NCI-H510A (cell line): ENCODE results near the gene KRT4.

Source experiments
- DNase-seq: peaks from one replicate; lab custom pipeline; 2025; lab: John Stamatoyannopoulos, UW

KRT4 gene

GRCh38 chr12:52836491-52837412 is 22.8 kb upstream of the KRT4 start:
- DNase-seq = no peak

DNA sequence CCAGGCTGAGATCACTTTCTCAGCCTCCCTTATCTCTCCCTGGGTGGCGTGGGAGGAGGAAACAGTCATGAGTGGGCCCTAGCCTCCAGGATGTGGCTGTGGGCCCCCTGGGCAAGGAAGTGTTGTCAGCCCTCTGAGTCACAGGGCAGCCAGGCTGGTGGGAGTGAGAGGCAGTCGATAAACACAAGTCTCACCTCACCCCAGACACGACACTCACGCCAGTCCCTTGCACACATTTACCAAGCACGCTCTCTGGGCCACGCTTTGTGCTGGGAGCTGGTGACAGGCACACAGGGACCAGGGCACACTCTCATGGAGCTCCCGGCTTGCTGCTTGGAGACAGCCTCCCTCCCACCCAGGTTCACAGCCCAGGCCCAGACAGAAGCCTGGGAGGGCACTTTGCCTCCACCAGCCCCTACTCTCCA is 22.1 kb upstream of the KRT4 start:
- DNase-seq = no peak

DNA sequence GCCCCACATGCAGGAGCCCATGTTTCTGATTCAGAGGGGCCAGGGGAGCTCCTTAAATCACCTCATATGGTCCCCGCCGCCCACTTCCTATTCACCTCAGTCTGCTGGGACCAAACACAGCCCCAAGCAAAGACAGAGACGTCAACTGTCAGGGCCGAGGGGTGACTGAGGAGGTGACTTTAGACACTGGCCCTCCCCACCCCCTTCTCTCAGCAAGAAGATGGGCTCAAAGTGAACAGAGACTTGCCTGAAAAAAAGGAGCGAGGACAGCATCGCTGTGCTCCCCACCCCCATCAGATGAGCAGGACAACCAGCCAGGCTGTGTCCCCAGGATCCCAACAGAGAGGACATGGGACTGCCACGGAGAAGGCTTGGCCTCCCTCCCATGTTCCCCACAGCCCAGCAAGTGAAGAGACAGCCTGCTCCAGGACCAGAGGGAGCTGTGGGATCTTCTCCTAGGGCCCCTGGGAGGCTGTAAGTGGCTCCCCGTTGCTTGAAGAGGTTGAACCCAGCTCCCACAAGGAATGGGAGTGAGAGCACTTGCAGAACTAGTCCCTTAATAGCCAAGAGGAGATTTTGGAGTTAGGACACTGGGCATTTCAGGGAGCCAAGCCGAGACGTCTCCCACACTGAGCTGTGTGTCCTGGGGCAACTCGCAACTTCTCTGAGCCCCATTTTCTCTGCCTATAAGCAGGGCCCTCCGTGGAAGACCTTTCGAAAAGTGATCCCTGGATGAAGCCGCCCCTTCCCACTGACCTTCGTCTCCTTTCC is 21.5 kb upstream of the KRT4 start:
- no peak for DNase-seq

- no peak for DNase-seq
Measured at GRCh38 chr12:52834727-52835001, 20.7 kb upstream of the KRT4 start.

DNA sequence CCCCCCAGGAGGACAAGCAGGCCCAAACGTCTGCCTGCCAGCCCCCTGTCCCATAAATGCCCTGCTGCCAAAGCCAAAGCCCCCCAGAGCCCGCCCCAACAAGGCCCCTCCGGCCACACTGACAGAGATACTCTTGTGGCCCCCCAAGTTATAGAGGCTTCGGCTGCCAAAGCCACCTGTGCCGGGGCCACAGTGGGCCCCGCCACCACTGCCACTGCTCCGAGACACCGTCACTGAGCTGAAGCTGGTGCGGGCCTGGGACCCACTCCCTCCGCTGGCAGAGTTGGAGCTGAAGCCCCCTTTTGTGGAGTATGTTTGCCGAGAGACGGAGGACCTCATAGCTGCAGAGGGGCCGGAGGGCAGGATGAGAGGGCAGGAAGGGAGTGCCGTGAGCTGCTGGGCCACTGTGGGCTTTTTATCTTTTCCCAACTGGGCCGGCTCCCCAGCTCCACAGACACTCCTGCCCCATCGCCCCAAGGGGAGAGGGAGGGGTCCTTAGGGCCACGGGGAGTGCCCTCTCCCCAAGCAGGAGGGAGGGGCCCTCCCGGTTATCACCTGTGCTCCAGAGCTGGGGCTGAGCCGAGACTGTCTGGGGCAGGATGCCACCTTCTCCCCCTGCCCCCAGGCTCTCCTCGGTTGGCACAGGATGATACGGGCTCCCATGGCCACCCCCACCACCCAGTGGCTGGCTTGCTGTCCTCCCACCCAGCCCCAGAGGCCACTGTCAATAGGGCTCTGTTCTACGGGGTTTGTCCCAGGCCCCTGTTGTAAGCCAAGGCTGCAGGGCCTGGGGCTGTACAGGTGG is 20.2 kb upstream of the KRT4 start, which contains the start of gene KRT79:
Gene KRT79 (minus strand): TSS at position 390 of the 805 bp plus-strand sequence. CDS start 51 bp downstream, at position 339.
- no peak for DNase-seq

GRCh38 chr12:52832985-52833905 is 19.3 kb upstream of the KRT4 start:
- no peak for DNase-seq

DNA sequence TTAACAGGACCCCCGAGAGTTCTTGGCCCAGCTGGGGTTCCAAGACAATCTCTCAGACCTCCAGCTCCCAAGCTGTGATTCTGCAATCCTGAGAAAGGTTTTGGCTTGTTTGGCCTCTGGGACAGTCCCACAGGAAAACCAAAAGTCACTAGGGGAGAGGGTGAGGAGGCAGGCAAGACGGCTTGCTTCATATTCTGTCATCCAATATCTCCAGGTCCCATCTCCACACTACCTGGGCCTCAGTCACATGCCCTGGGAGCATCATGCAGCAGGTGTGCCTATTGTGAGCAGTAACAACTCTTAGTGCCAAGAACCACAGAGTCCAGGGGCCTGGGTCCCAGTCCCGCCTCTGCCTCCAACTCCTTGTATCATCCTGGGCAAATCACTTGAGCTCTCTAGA is 18.5 kb upstream of the KRT4 start:
- DNase-seq = no peak

DNA sequence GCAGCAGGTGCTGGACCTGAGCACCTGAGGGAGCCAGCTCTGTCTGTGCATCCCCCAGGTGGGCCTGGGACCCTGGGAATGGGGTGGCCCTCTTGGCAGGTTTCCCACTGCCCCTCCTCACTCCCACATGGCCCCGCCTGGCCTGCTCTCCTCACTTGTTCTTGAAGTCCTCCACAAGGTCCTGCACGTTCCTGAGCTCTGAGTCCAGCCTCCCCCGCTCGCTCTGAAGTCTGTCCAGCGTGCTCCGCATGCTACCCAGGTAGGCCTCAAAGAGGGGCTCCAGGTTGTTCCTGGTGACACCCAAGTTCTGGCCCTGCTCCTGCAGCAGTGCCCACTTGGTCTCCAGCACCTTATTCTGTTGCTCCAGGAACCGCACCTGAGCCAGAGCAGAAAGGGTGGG is 17.3 kb upstream of the KRT4 start:
- DNase-seq = no peak

- no peak for DNase-seq
Measured at GRCh38 chr12:52829986-52830770, 16.3 kb upstream of the KRT4 start.

GRCh38 chr12:52828591-52829021 is 14.7 kb upstream of the KRT4 start:
- DNase-seq = no peak

DNA sequence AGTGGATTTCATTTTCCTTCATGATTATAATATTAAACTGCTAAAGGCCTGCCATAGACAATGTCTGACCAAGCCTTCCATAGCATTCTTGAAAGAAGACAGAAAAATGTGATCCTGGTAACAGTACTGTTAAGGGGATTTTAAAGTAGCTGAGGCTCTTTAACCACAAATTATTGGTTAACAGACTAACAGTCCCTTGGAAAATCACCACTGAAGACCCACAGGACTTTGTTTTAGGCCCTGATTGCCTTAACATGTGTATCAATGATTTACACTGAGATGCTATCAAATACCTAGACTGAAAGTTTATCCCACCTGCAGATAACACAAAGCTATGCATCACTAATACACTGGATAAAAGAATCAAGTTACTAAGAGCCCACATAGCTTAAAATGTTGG is 14.2 kb upstream of the KRT4 start:
- DNase-seq = no peak

DNA sequence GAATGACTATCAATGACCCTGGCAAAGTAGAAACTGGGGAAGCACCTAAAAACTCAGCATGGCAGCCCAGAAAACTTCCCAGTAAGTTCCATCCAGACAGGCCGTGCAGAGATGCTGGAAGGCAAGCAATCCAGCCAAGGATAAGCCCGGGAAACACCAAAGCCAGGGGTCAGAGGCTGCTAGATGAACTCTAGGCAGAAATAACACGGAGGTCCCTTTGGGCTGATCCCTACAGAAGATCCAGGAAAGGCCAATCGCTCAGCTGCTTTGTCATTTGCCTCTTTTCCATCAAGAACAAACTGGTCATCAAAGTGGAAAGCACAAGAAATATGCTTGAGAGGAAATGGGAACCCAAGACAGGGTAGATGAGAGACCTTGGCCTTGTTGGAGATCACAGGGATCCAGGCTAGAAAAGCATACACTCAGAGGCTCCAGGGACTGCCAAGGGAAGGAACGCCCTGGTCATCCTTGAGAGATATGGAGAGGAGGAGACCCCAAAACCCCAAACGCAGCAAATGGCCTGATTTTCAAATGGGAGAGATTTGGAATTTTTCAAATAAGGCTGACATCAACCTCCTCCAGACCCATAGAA is 13.7 kb upstream of the KRT4 start:
- no peak for DNase-seq

DNA sequence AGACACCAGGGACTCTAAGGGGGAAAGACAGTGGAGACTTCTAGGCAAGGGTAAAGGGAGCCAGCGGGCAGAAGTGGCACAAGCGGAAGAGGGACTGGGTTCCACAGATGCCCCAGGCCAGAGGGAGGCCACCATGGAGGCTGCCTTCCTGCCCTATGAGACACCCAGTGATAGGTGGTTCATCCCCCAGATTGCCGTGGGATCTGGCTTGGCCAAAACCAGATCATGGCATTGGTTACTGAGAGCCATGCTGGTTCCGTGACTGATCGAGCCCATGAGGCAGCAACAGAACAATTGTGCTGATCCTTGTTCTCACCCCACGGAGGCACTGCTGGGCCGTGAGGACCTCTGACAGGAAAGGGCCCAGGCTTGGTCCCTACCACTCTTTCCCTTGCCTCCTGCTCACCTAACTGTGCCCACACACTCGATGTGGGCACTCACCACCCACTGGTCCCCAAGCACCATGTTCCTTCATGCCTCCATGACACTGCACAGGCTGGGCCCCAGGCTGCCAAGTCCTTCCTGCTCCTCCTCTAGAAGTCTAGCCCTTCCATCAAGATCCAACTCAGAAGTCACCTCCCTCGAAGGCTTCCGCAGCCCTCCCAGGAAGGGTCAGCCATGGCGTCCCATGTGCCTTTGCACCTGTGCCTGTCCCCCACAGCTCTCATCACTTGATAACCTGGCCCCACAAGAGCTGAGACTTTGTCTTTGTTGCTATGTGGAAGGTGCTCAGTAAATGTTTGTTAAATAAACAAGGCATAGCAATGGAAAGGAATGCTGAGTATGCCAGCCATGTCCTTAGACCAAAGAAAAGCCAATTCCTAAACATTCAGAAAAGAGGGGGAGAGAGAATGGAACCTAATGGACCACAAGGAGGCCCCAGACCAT is 12.9 kb upstream of the KRT4 start:
- no peak for DNase-seq

- DNase-seq = no peak
Measured at GRCh38 chr12:52825961-52826360, 12.0 kb upstream of the KRT4 start.

DNA sequence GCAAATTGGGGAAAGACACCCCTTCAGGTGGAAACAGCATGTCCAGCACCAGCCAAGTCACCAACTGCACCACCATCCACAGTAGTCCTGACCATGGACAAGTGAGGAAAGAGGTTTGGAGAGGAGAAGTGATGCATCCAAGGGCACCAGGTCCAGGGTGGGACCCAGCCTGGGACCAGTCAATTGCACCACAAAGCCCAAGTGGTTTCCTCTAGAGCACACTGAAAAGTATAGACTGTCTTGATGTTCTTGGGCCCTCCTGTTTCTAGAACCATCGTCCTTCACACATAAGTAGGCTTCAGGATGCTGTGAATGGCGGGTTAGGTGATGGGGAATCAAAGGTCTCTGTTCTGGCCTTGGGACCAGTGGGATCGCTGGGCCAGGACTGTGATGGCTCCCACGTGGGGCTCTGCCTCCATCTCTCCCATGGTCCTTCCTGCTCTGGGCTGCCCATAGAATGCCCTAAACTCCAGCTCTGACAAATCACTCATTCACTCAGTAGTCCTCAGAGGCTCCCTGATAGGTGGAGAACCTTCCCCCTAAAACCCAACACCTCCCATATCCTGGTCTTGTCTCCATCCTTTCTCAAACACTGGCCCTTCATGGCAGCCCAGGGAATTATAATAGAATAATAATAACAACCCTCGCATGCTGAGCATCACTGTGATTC is 11.0 kb upstream of the KRT4 start:
- no peak for DNase-seq

- no peak for DNase-seq
Measured at GRCh38 chr12:52823761-52824450, 10.0 kb upstream of the KRT4 start.

DNA sequence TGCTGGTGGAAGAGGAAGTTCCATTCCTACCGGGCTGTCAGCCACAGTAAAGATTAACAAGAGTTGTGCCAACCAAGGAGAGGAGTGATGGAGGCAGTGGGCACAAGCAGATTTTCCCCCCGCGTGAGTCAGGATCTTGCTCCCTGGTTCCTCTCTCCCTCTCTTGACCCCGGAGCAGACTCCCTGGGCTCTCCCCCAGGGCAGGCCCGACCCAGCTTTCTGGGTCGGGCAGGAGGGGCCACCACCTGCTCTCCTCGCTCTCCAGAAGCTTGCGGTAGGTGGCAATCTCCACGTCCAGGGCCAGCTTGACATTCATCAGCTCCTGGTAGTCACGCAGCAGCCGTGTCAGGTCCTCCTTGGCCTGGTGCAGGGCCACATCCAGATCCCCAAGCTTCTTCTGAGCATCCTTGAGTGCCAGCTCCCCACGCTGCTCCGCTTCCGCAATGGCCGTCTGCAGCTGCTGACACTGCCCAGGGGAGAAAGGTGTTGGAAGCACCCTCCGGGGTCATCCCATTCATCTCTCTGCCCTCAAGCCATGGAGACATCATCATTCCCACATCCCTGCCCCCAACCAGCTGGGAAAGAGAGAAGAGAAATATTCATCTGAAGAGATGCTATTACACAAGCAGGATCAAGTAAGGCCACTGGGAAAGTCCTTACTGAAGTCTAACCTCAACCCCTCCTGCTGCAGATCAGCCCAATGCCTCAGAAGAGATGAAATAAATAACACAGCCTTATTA is 9.0 kb upstream of the KRT4 start:
- no peak for DNase-seq
